Heart right ventricle (tissue), 16 donors: Measurements from ENCODE around the gene TRIM14. TPM values are rescaled to one million over a fixed set of nuclear protein-coding genes. Genes with fewer than 3 reads are reported as not detected.

Experiments
- ATAC-seq, 8 donors: fragments of 200-7000 bp; cut with Tn5 transposase; one replicate each; pipeline ENCODE4 v1.9.1; 2020; ENCODE audit warnings: mild to moderate bottlenecking in 8 of 8, moderate library complexity in 8 of 8, moderate number of reproducible peaks in 1 of 8
- DNase-seq, 2 donors: peaks; one replicate each; pipeline ENCODE4 v3.0.0-alpha.2; 2020
- H3K27ac ChIP-seq, 10 donors: fragments of 200-600 bp; sonication (generic) in 2 of 10; one replicate each; pipeline versions ENCODE4 v1.5.0 to v1.8.0; 2020 to 2022; ENCODE audit warnings: mild to moderate bottlenecking in 3 of 10
- H3K27me3 ChIP-seq, 7 donors: fragments of 200-600 bp; one replicate each; pipeline ENCODE4 v1.8.0; 2021 to 2022; ENCODE audit warnings: mild to moderate bottlenecking in 2 of 7
- H3K36me3 ChIP-seq, 9 donors: fragments of 200-600 bp; sonication (generic) in 1 of 9; one replicate each; pipeline versions ENCODE4 v1.5.0 to v1.8.0; 2020 to 2022; ENCODE audit warnings: mild to moderate bottlenecking in 2 of 9
- H3K4me1 ChIP-seq, 9 donors: fragments of 200-600 bp; sonication (generic) in 1 of 9; one replicate each; pipeline versions ENCODE4 v1.5.0 to v1.8.0; 2020 to 2022; ENCODE audit warnings: mild to moderate bottlenecking in 4 of 9
- H3K4me3 ChIP-seq, 10 donors: fragments of 200-600 bp; sonication (generic) in 2 of 10; one replicate each; pipeline versions ENCODE4 v1.5.0 to v1.8.0; 2020 to 2022; ENCODE audit warnings: mild to moderate bottlenecking in 7 of 10, moderate library complexity in 2 of 10
- H3K9me3 ChIP-seq, 11 donors: fragments of 200-600 bp in 10 of 11; sonication (generic) in 2 of 11; one replicate each; pipeline versions ENCODE4 v1.5.0 to v1.8.0; 2013 to 2022; ENCODE audit warnings: mild to moderate bottlenecking in 2 of 11, control low read depth in 1 of 11, moderate library complexity in 1 of 11
- CTCF ChIP-seq, 9 donors: fragments of 200-600 bp; sonication (generic) in 2 of 9; IDR thresholded peaks; one replicate each; pipeline versions ENCODE4 v1.5.0 to v1.8.0; 2021 to 2022; ENCODE audit warnings: antibody characterized with exemption in 9 of 9, mild to moderate bottlenecking in 5 of 9, moderate library complexity in 1 of 9
- WGBS, 2 donors: extraction: QIAGEN DNeasy Blood & Tissue Kit; methylation state at CpG; one replicate each; pipeline ENCODE4 v1.1.7; 2013; ENCODE audit warnings: inconsistent platforms in 1 of 2; 5-methylcytosine and 5-hydroxymethylcytosine counted together
- intact Hi-C, 10 donors: fragments of 100-400 bp; cut with DNase I; formaldehyde crosslinking; loops; one replicate each; pipeline versions ENCODE4 v1.11.1 to v1.14.2; 2022
- polyA plus RNA-seq, 2 donors: library from polyadenylated mRNA; stranded (reverse); fragments of 200-250 nt; gene quantifications; one replicate each; pipeline ENCODE4 v1.2.3, GENCODE V29; 2013
- total RNA-seq, 10 donors: library from RNA; stranded (reverse); fragmentation: NEBNext Ultra II Directional in 3 of 10; extraction: Animal tissue kit (Norgen Biotek cat#: 25700) in 3 of 10; gene quantifications; one replicate each; pipeline versions ENCODE4 v1.2.1 to v1.2.4, GENCODE V29; 2021 to 2023
- donor health status: Arrhythmogenic right ventricular cardiomyopathy.
- donor health status: ischemic (EF 13 %, LVEDD 7.1; RV severe dilation, severe dysfunction).
- donor health status: healthy with polysubstance abuse.
- donor health status: DM: no; HTN: yes; CAD: no.
- donor health status: DM: no; HTN: no; CAD: no.
- donor health status: ischemic (EF 25% LVEDD 6.9; RV normal size, moderate dysfunction).
- donor health status: ischemic (EF 25% LVEDD 5.7; RV mildly dilated, moderate dysfunction).
- donor health status: healthy.
- donor health status: DM: yes; HTN: yes; CAD: no.
- donor health status: Ischemic cardiomyopathy.
- donor health status: ischemic (EF 35%, LVEDD 5.7; RV mildly dilated, moderate dysfunction).
- donor health status: nonischemic (EF 11% LVEDD 7.7; RV severe dilation, severe dysfunction).
- donor health status: DM: yes; HTN: yes; CAD: no.
- donor health status: PGD.
- donor health status: ischemic (EF 29% LVEDD 5.4; RV normal size, mild dysfunction).
- donor health status: nonischemic (EF 23%, LVEDD 6.1; RV moderate dilation, normal function).

The TRIM14 gene
- total and polyA plus RNA-seq, 12 donors = 0.47 to 11.2 (median 1.6) TPM

- Histone ChIP-seq H3K36me3 (peaks cover 0 to 7% (median 0%) of the 10 kb centered on the region in 9 donors), H3K4me1 (no peaks in the 10 kb centered on the region), H3K27me3 (peaks cover 0 to 9% (median 0%) of the 10 kb centered on the region in 7 donors), H3K9me3 (no peaks in the 10 kb centered on the region), H3K27ac (no peak overlapping the region), H3K4me3 (no peak overlapping the region)
- intact Hi-C loops = no loop called here
- DNase-seq (no peak), ATAC-seq (no peak)
- TF ChIP-seq CTCF (IDR thresholded peaks at IDR 0.05) = no peak
- WGBS, 2 donors = 83% methylated on average over 4 of the region's 4 CpGs
These were observed 16.5 kb upstream of the TRIM14 start for GRCh38 chr9:98135558-98135934.

- Histone ChIP-seq H3K36me3 (peaks cover 0 to 7% (median 0%) of the 10 kb centered on the region in 9 donors), H3K4me3 (no peak overlapping the region), H3K4me1 (no peaks in the 10 kb centered on the region), H3K27ac (no peak overlapping the region), H3K27me3 (peaks cover 0 to 9% (median 0%) of the 10 kb centered on the region in 7 donors), H3K9me3 (no peaks in the 10 kb centered on the region)
- no peak for ATAC-seq
- no peak for TF ChIP-seq CTCF (IDR thresholded peaks at IDR 0.05)
- intact Hi-C loops = no loop called here
- DNase-seq = no peak
- WGBS, 2 donors = 92% methylated on average over 12 of the region's 12 CpGs
These were observed 15.9 kb upstream of the TRIM14 start for GRCh38 chr9:98134702-98135557.

GRCh38 chr9:98132806-98133631, 14.0 kb upstream of the TRIM14 start:
- H3K36me3 ChIP-seq = peaks cover 0 to 4% (median 0%) of the 10 kb centered on the region in 9 donors
- ATAC-seq (no peak), DNase-seq (no peak)
- intact Hi-C loops = no loop called here
- no peak overlapping the region for H3K27ac ChIP-seq
- WGBS, 2 donors = 70 to 76% methylated on average over 14 of the region's 14 CpGs
- H3K4me3 ChIP-seq = no peak overlapping the region
- H3K4me1 ChIP-seq = peaks cover 0 to 15% (median 0%) of the 10 kb centered on the region in 9 donors
- H3K27me3 ChIP-seq = peaks cover 0 to 9% (median 0%) of the 10 kb centered on the region in 7 donors
- H3K9me3 ChIP-seq = no peaks in the 10 kb centered on the region
- TF ChIP-seq CTCF (IDR thresholded peaks at IDR 0.05) = no peak

GRCh38 chr9:98132158-98132557, 13.1 kb upstream of the TRIM14 start:
- Histone ChIP-seq H3K27ac (no peak overlapping the region), H3K36me3 (peaks cover 0 to 4% (median 0%) of the 10 kb centered on the region in 9 donors), H3K4me3 (no peak overlapping the region), H3K4me1 (peaks cover 0 to 15% (median 0%) of the 10 kb centered on the region in 9 donors), H3K9me3 (no peaks in the 10 kb centered on the region), H3K27me3 (peaks cover 0 to 9% (median 0%) of the 10 kb centered on the region in 7 donors)
- WGBS, 2 donors = 80 to 81% methylated on average over 9 of the region's 9 CpGs
- ATAC-seq = no peak
- intact Hi-C loops = no loop called here
- no peak for TF ChIP-seq CTCF (IDR thresholded peaks at IDR 0.05)
- no peak for DNase-seq
